Measurements from ENCODE around the gene C11orf91.
A peak's percentile ranks its signal among the peaks of the same experiment; 100 is the strongest.

C11orf91 gene

GRCh38 chr11:33737362-33737821 is 36.8 kb upstream of the C11orf91 start:
- DNase-seq (ENCODE audit: low read depth), result no peak
- no peak for TF ChIP-seq POLR2A (IDR thresholded peaks at IDR 0.05; ENCODE audit: extremely low read depth, insufficient read length)
- no peak for TF ChIP-seq CTCF (IDR thresholded peaks at IDR 0.05; ENCODE audit: low read depth, low read length)
- no peak for TF ChIP-seq MYC (IDR thresholded peaks at IDR 0.05; ENCODE audit: low read depth, low read length)
- TF ChIP-seq MAX (IDR thresholded peaks at IDR 0.05; ENCODE audit: low read depth, low read length), result no peak
- no peak overlapping the region for H3K4me3 ChIP-seq (ENCODE audit: low read depth, low read length)

DNA sequence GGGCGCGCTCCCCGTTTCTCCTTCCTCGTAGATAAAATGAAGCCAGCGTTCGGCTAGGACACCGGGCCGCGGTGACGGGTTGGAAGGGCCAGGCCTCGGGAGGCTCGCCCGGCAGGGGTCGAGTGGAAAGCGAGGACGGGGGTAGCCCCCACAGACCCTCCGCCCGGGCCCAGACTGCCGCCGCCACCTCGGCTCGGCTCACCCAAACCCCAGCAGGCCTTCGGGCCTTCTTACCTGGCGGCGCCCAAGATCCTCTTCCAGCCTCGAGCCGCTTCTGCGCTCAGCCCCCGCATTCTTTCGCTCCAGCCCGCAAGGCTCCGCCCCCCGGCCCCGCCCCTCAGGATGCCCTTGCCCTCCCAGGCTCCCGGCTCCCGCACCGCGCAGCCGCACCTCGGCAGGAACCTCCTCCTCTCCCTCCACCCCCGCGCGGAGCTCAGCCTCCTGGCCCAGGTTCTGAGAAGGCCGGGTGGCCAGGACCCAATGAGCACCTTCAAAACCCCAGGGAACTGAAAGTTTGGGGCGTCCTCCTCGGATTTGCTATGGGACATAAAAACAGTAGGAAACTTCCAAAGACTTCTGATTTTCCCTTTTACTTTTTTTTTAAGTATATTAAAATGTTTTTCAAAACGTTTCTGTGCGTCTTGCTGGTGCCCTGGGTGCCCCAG is 35.7 kb upstream of the C11orf91 start, which contains the start of gene CD59:
CD59 (minus strand) TSS at position 276 of the 665 bp plus-strand sequence. CDS start 13,978 bp downstream, outside the sequence.
- TF ChIP-seq POLR2A (IDR thresholded peaks at IDR 0.05; ENCODE audit: extremely low read depth, insufficient read length), result peak; percentile 76
- TF ChIP-seq CTCF (IDR thresholded peaks at IDR 0.05; ENCODE audit: low read depth, low read length), result no peak
- peak within 1 kb of the TSS; percentile 79 for H3K4me3 ChIP-seq (ENCODE audit: low read depth, low read length)
- peak; percentile 91 for DNase-seq (ENCODE audit: low read depth)

DNA sequence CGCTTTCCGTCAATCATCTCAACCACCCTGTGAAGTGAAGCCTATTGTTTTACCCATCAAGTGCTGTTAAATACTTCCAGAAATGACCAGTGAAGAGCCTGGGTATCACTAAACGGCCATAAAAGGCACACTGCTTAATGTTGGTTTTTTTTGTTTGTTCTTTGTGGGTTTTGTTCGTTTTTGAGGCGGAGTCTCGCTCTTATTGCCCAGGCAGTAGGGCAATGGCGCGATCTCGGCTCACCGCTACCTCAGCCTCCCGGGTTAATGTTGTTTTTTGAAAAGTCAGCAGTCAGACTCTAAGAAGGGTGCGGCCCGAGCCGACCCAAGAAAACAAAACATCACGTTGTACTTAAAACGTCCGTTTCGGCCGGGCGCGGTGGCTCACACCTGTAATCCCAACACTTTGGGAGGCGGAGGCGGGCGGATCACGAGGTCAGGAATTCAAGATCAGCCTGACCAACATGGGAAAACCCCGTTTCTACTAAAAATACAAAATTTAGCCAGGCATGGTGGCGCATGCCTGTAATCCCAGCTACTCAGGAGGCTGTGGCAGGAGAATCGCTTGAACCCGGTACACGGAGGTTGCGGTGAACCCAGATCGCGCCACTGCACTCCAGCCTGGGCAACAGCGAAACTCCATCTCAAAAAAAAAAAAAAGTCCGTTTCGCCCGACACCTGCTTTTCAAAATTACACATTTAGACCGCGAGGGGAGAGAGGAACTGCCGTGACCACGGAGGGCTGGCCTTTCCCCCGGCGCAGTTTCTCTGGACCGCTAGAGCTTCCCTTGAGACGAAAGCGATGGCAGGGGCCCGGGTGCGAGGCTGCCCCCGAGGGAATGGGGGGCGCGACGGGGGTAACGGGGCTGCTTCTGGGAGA is 34.9 kb upstream of the C11orf91 start:
- no peak for TF ChIP-seq CTCF (IDR thresholded peaks at IDR 0.05; ENCODE audit: low read depth, low read length)
- TF ChIP-seq POLR2A (IDR thresholded peaks at IDR 0.05; ENCODE audit: extremely low read depth, insufficient read length), result no peak
- no peak for TF ChIP-seq MYC (IDR thresholded peaks at IDR 0.05; ENCODE audit: low read depth, low read length)
- no peak for TF ChIP-seq MAX (IDR thresholded peaks at IDR 0.05; ENCODE audit: low read depth, low read length)
- DNase-seq (ENCODE audit: low read depth), result peak; percentile 83
- peak overlapping the region; percentile 79 for H3K4me3 ChIP-seq (ENCODE audit: low read depth, low read length)

DNA sequence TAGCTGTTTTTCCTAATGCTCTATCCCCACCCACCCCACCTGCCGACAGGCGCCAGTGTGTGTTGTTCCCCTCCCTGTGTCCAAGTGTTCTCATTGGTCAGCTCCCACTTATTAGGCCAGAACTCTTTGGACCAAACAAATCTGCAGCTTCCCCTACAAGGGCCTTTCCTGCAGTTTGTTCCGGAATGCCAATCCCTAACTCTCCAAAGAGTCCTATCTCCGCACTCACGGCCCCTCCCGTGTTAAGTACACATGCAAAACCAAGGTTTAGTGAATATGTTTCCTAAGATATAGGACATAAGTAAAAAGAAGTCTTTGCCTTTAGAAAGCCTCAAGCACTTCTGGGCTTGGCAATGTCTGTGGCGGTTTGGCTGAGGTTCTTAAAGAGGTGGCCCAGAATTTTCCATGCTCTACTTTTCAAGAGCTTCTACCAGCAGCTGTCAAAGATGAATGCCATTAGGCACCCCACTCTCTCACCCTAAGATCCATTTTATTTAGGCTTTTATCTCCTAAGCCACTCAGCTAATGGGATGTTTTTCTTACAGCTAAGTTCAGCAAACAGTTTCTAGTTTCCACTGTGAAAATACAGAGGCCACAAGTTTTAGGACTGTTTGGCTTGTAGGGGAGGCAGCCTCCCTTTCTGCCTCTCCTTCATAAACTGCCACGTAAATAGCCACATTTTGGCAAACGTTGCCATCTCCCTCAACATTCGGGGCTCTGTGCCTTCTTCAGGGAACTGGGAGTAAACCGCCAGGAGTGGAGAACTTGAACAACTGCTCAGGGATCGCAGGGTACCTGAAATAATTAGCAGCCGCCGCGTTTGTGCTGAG is 34.0 kb upstream of the C11orf91 start:
- peak overlapping the region; percentile 79 for H3K4me3 ChIP-seq (ENCODE audit: low read depth, low read length)
- peak; percentile 9 for DNase-seq (ENCODE audit: low read depth)

More for the DNA sequence above, 34.0 kb upstream of the C11orf91 start:
- TF ChIP-seq MAX (IDR thresholded peaks at IDR 0.05; ENCODE audit: low read depth, low read length), result no peak
- no peak for TF ChIP-seq CTCF (IDR thresholded peaks at IDR 0.05; ENCODE audit: low read depth, low read length)
- no peak for TF ChIP-seq POLR2A (IDR thresholded peaks at IDR 0.05; ENCODE audit: extremely low read depth, insufficient read length)
- no peak for TF ChIP-seq MYC (IDR thresholded peaks at IDR 0.05; ENCODE audit: low read depth, low read length)
